Thoracic aorta (tissue), 2 donors: ENCODE data around the gene ZDHHC22. TPM values are rescaled to one million over a fixed set of nuclear protein-coding genes. Genes with fewer than 3 reads are reported as not detected.

Experiments
- ATAC-seq: fragments of 150-250 bp; one replicate; pipeline ENCODE4 v1.8.0; 2017; ENCODE audit warnings: low read depth; ENCODE audit not compliant: insufficient number of reproducible peaks, low FRiP score
- DNase-seq: peaks from one replicate; pipeline ENCODE4 v3.0.0-alpha.2; 2020; ENCODE audit warnings: low spot score
- H3K27ac ChIP-seq, 2 donors: fragments of 200-600 bp; sonication (generic); 1 replicate in 1 of 2; 2 replicates in 1 of 2; pipeline ENCODE4 v1.5.1; 2016; ENCODE audit warnings: mild to moderate bottlenecking in 2 of 2, moderate library complexity in 2 of 2
- H3K27me3 ChIP-seq: fragments of 200-600 bp; sonication (generic); replicated peaks from 2 replicates; pipeline ENCODE4 v1.6.0; 2016; ENCODE audit warnings: mild to moderate bottlenecking; ENCODE audit not compliant: insufficient read depth
- H3K36me3 ChIP-seq: fragments of 200-600 bp; sonication (generic); one replicate; pipeline ENCODE4 v1.5.1; 2016
- H3K4me1 ChIP-seq, 2 donors: fragments of 200-600 bp; sonication (generic); 1 replicate in 1 of 2; 2 replicates in 1 of 2; pipeline versions ENCODE4 v1.5.1 to v1.6.0; 2016; ENCODE audit warnings: low read depth in 2 of 2, mild to moderate bottlenecking in 1 of 2; ENCODE audit not compliant: control insufficient read depth in 1 of 2
- H3K4me3 ChIP-seq: fragments of 200-600 bp; sonication (generic); 2 replicates; pipeline ENCODE4 v1.5.1; 2016; ENCODE audit warnings: mild to moderate bottlenecking
- H3K9me3 ChIP-seq: fragments of 200-600 bp; sonication (generic); 2 replicates; pipeline ENCODE4 v1.5.1; 2016
- total RNA-seq, 2 donors: library from RNA; depleted of rRNA; stranded (reverse); fragments of >200 nt; gene quantifications; one replicate each; pipeline versions ENCODE4 v1.1.0 to v1.2.3, GENCODE V29; 2016
- TF ChIP-seq, protein P1 (sequence below): fragments of 200-600 bp; sonication (generic); IDR thresholded peaks from one replicate; pipeline ENCODE4 v1.5.1; 2019; ENCODE audit warnings: antibody characterized with exemption

Gene ZDHHC22
- total RNA-seq, 2 donors from 2014 or later: not detected

- no peak for ATAC-seq
Observed at GRCh38 chr14:77157740-77158139, 16.1 kb upstream of the ZDHHC22 start.

GRCh38 chr14:77155083-77155482 is 13.5 kb upstream of the ZDHHC22 start:
- H3K27me3 ChIP-seq: no peaks in the 10 kb centered on the region
- no peak for ATAC-seq

More at GRCh38 chr14:77157740-77158139, 16.1 kb upstream of the ZDHHC22 start:
- Histone ChIP-seq H3K4me3 (no peak overlapping the region), H3K36me3 (no peaks in the 10 kb centered on the region), H3K27ac (no peak overlapping the region), H3K4me1 (peaks cover 6 to 28% of the 10 kb centered on the region in 2 donors), H3K9me3 (no peaks in the 10 kb centered on the region), H3K27me3 (no peaks in the 10 kb centered on the region)
- DNase-seq: no peak
- TF ChIP-seq, protein P1, sequence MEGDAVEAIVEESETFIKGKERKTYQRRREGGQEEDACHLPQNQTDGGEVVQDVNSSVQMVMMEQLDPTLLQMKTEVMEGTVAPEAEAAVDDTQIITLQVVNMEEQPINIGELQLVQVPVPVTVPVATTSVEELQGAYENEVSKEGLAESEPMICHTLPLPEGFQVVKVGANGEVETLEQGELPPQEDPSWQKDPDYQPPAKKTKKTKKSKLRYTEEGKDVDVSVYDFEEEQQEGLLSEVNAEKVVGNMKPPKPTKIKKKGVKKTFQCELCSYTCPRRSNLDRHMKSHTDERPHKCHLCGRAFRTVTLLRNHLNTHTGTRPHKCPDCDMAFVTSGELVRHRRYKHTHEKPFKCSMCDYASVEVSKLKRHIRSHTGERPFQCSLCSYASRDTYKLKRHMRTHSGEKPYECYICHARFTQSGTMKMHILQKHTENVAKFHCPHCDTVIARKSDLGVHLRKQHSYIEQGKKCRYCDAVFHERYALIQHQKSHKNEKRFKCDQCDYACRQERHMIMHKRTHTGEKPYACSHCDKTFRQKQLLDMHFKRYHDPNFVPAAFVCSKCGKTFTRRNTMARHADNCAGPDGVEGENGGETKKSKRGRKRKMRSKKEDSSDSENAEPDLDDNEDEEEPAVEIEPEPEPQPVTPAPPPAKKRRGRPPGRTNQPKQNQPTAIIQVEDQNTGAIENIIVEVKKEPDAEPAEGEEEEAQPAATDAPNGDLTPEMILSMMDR: no peak

DNA sequence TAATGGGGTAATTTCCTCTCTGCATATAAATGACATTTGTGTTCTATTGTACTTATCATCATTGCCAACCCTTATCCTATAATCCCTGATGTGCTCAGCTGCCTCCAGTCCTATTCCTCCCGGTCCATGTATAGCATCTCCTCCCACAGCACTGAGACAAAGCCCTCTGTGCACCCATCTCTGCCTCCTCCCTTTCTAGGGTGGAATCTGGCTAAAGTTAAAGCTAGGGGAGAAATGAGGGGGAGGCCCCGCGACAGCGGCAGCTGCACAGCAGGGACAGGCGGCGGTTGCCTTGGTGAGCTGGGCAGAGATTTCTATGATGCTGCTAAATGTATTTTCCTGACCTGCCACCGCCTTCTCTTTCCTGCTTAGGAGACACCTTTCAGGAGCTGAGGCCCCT is 12.8 kb upstream of the ZDHHC22 start:
- H3K36me3 ChIP-seq: no peaks in the 10 kb centered on the region
- TF ChIP-seq, protein P1: no peak
- peaks cover 6 to 28% of the 10 kb centered on the region in 2 donors for H3K4me1 ChIP-seq
- H3K27me3 ChIP-seq: no peaks in the 10 kb centered on the region
- DNase-seq (no peak), ATAC-seq (no peak)
- no peak overlapping the region for H3K4me3 ChIP-seq
- H3K27ac ChIP-seq: no peak overlapping the region
- H3K9me3 ChIP-seq: no peaks in the 10 kb centered on the region

More at GRCh38 chr14:77155083-77155482, 13.5 kb upstream of the ZDHHC22 start:
- Histone ChIP-seq H3K4me1 (peaks cover 6 to 28% of the 10 kb centered on the region in 2 donors), H3K36me3 (no peaks in the 10 kb centered on the region), H3K9me3 (no peaks in the 10 kb centered on the region), H3K27ac (no peak overlapping the region), H3K4me3 (no peak overlapping the region)
- TF ChIP-seq, protein P1: no peak
- DNase-seq: no peak

DNA sequence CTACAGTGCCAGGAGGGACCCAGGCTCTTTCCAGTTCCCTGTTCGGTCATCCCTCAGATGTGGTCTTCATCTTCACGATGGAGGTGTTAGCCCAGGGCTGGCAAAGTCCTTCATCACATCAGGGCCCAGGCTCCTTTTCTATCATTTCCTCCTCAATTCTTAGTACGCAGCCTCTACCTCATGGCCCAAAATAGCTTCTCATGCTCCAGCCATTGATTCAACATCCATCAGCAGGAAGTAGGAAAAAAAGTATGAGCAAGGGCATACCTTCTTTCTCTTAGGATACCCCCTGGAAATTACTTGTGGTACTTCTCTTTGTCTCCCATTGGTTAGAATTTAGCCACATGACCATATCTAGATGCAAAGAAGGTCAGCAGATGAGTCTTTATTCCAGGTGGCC is 12.2 kb upstream of the ZDHHC22 start:
- DNase-seq (no peak), ATAC-seq (no peak)
- TF ChIP-seq, protein P1: no peak
- Histone ChIP-seq H3K27ac (no peak overlapping the region), H3K36me3 (no peaks in the 10 kb centered on the region), H3K9me3 (no peaks in the 10 kb centered on the region), H3K4me1 (peaks cover 5 to 26% of the 10 kb centered on the region in 2 donors), H3K27me3 (no peaks in the 10 kb centered on the region), H3K4me3 (no peak overlapping the region)

DNA sequence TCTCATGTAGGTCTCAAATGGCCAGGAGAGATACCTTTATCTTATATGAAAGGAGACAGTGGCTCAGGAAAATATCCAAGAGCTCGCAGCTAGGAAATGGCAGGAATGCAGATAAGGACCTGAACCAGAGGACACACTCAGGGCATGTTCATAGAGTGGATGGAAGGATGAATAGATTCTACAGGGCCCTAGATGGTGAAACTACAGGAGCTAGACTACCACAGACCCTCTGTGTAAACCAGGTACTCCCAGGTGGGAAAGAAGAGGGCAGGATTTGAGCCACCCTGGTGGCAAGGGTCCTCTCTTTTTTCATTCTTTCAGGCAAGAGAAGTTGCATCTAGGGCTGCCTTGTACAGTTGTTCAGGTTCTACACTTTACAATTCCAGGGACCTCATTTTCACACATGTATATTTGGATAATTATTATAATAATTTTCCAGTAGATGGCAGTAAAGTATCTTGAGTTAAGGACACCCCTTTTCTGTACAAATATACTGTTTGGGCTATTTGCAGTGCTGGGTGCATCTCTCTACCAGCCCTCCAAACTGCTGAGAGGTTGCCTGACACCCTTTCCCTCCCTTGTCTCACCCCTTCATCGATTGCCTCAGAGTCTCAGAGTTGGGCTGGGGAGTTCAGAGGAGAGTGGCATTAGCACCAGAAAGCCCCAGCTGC is 10.5 kb upstream of the ZDHHC22 start:
- H3K27me3 ChIP-seq: no peaks in the 10 kb centered on the region
- TF ChIP-seq, protein P1: no peak
- no peak overlapping the region for H3K4me3 ChIP-seq
- H3K4me1 ChIP-seq: peaks cover 0 to 14% of the 10 kb centered on the region in 2 donors
- no peak for DNase-seq
- no peaks in the 10 kb centered on the region for H3K9me3 ChIP-seq
- H3K27ac ChIP-seq: no peak overlapping the region
- no peak for ATAC-seq
- H3K36me3 ChIP-seq: no peaks in the 10 kb centered on the region
